Heart left ventricle (tissue), 13 donors: Measurements from ENCODE around the gene KIF5C.

Experiments
- CTCF ChIP-seq, 12 donors: fragments of 200-600 bp; sonication (generic) in 4 of 12; IDR thresholded peaks; one replicate each; pipeline versions ENCODE4 v1.5.0 to v1.8.0; 2018 to 2022; ENCODE audit warnings: antibody characterized with exemption in 12 of 12, mild to moderate bottlenecking in 5 of 12
- POLR2A ChIP-seq, 2 donors: fragments of 450-650 bp; IDR thresholded peaks; one replicate each; pipeline ENCODE4 v1.6.1; 2017; ENCODE audit warnings: antibody characterized with exemption in 2 of 2, mild to moderate bottlenecking in 2 of 2, moderate library complexity in 2 of 2
- donor health status: ischemic (EF 13 %, LVEDD 7.1; RV severe dilation, severe dysfunction).
- donor health status: DM: no; HTN: yes; CAD: no.
- donor health status: DM: no; HTN: no; CAD: no.
- donor health status: ischemic (EF 25% LVEDD 6.9; RV normal size, moderate dysfunction).
- donor health status: ischemic (EF 25% LVEDD 5.7; RV mildly dilated, moderate dysfunction).
- donor health status: ischemic (EF 35%, LVEDD 5.7; RV mildly dilated, moderate dysfunction).
- donor health status: nonischemic (EF 11% LVEDD 7.7; RV severe dilation, severe dysfunction).
- donor health status: DM: yes; HTN: yes; CAD: no.
- donor health status: PGD.
- donor health status: ischemic (EF 29% LVEDD 5.4; RV normal size, mild dysfunction).
- donor health status: nonischemic (EF 23%, LVEDD 6.1; RV moderate dilation, normal function).

GRCh38 chr2:148842050-148842449, 33.0 kb upstream of the KIF5C start:
- TF ChIP-seq CTCF (IDR thresholded peaks at IDR 0.05) = no peak
- TF ChIP-seq POLR2A (IDR thresholded peaks at IDR 0.05) = no peak
